ENCODE data around the gene LBHD1.

DNA sequence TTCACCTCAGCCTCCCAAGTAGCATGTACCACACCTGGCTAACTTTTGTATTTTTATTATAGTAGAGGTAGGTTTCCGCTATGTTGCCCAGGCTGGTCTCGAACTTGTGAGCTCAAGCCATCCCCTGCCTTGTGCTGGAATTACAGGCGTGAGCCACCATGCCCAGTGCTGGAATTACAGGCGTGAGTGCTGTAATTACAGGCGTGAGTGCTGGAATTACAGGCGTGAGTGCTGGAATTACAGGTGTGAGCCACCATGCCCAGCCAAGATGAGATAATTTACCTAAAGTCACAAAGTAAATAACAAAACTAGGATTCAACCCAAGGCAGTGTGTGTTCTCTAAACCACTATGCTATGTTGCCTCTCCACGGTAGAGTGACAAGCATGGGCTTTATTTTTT lies 10.5 kb upstream of the LBHD1 start:
- TF ChIP-seq POLR2AphosphoS5 (IDR thresholded peaks at IDR 0.05; ENCODE audit: borderline replicate concordance, low read depth, low read length) (no peak), EZH2 (IDR thresholded peaks at IDR 0.05) (no peak)
